ENCODE measurements around the gene CCDC69. TPM values are rescaled to one million over a fixed set of nuclear protein-coding genes. Genes with fewer than 3 reads are reported as not detected.

CCDC69 gene
- polyA plus RNA-seq, 4 donors, result 3.5 to 5.3 (median 4.9) TPM

DNA sequence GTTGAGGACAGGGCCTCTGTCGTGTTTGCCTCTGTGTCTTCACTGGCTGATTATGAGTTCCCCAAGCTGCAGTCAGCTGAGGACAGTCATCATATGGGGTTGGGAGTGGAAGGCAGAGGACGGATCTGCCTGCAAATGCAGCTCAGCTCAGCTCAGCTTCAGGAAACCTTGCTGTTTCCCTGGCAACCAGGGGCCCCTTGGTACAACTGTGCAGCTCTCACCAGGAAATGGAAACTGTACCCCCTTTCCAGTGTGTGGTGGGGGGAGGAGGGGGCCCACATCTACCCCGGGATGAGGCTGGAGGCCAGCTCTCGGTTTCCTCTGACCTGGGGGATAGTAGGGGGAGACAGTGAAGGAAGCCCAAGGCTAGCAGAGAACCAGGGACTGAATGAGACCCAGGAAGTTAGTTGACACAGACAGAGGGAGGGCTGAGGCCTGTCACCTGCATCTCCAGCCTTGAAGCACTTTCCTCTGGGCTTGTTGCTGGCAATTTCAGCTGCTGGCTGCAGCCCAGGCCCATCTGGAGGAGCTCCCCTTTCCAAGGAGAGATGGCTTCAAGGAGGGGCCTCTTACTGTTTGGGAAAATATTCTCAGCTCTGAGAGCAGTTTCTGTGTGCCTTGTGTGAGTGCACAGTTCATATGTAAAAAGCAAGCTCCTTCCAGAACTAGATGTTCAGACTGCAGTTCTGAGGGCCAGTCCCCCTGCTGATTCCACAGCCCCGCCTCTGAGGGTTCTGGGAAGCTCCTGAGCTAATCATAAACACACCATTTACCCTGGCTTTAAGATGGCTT lies 73.2 kb downstream of the CCDC69 start:
- DNase-seq (ENCODE audit: low read depth in 4 of 4, low spot score in 3 of 4), result peak in 1 of 4 donors; percentile 43

DNA sequence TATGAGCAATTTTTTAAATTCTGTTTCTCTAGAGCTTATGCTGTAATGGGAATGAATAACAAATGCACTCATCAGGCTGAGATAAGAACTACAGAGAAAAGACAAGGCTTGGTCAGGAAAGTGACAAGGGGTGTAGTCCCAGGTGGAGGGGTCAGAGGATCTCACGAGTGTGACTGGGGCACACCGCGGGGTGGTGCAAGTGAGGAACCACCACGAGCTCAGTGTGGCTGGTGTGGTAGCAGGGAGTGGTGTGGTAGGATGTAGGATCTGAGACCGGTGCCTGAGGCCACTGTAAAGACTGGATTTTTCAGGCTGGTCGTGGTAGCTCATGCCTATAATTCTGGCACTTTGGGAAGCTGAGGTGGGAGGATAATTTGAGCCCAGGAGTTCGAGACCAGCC lies 75.3 kb downstream of the CCDC69 start:
- no peak for DNase-seq (ENCODE audit: low read depth in 4 of 4, low spot score in 3 of 4)

DNA sequence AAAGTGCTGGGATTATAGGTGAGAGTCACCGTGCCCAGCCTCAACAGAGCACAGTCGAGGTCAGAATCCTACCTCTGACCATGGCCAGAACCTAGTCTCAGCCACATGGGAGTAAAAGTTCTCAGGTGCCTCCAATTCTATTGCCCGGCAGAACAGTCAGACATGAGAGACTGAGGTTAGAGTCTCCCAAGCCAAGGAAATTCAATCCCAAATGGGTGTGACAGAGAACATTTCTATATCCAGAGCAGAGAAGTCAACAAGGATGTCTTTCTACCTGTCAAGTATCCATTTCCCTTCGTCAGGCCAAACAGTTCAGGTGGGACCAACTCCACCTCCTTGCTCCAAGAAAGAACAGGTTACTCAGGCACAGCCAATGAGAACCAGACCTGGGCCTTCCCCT lies 76.9 kb downstream of the CCDC69 start:
- no peak for DNase-seq (ENCODE audit: low read depth in 4 of 4, low spot score in 3 of 4)

DNA sequence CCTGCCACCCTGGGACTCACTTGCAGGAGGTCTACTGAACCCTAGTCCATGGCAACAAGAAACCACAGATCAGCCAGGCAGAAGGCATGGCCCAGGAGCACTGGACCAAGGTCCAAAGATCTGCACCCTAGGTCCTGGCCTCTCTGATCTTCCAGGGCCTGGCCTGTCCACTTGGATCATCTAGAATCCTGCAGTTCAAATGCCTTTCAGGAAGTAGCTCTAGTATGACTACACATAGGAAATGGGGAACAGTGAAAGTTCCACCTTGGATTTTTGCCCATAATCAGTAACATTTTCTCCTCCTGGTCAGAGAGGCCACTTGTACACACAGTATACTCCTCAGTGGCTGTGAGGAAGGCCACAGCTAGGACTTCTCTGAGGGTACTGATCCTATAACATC lies 77.8 kb downstream of the CCDC69 start:
- DNase-seq (ENCODE audit: low read depth in 4 of 4, low spot score in 3 of 4), result no peak

DNA sequence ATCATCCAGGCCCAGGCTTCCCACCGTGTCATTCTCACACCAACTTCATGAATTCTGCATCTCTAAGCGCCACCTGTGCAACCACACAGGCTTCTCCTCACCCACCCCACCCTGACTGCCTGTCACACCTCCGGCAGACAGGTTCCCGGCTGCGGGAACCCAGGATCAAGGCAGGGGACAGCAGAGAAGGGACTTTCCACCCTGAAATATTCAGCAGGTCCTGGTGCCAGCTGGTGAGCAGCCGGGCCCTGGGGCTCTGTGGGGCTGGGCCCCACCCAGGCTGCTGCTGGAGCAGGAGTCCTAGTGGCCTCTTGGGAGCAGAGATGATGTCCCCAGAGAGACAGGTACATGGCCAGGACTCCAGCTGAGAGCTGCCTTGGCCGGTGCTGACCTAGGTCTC lies 79.0 kb downstream of the CCDC69 start:
- DNase-seq (ENCODE audit: low read depth in 4 of 4, low spot score in 3 of 4), result no peak

DNA sequence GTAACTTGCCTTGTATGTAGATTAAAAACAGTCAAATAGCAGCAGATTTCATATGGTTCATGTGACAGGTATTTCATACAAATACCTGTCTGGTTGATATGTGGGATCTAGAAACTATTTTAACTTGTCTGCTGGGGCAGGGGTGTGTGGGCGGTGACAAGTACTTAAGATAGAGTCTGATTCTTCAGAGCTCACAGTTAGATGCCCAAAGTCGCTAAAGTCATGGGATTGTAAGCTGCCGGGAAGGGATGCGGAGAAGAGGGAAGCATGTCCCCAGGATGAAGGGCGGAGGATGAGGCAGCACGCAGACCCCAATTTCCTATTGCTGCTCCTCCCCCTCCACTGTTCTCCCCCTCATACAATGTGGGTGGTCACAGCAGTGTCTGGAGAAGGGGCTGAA lies 79.6 kb downstream of the CCDC69 start:
- DNase-seq (ENCODE audit: low read depth in 4 of 4, low spot score in 3 of 4), result no peak

DNA sequence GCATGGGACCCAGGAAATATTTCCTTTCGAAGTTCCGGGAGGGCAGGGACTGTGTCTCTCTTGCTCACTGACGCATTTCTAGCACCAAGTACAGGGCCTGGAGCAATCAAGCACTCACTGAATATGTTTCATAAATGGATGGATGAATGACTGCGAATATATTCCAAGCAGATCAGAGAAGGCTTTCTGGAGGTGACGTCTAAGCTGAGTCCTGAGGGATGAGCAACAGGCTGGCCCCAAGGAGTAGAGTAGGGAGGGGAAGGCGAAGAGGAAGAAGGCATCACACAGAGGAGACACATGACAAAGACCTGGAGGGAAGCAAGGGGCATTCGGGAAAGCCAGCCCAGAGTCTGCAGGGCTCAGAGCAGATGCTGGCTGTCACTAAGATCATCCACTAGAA lies 80.2 kb downstream of the CCDC69 start:
- no peak for DNase-seq (ENCODE audit: low read depth in 4 of 4, low spot score in 3 of 4)

DNA sequence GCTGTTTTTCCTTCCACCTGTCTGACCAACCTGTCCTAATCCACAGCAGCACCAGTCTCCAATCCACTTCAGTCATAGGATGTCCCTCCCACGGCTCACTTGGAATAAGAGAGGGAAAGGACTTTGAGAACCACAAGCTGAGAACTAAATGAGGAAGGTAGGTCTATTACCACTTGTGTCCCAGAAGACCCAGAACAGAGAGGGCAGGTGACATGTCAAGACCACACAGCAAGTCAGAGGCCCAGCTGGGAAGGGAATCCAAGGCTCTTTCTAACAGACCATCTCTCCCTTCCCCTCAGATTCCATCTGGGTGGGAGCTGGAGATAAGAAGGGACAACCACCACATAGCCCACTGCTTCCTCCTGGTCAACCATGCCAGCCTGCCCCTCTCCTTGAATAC lies 81.0 kb downstream of the CCDC69 start:
- DNase-seq (ENCODE audit: low read depth in 4 of 4, low spot score in 3 of 4), result no peak

DNA sequence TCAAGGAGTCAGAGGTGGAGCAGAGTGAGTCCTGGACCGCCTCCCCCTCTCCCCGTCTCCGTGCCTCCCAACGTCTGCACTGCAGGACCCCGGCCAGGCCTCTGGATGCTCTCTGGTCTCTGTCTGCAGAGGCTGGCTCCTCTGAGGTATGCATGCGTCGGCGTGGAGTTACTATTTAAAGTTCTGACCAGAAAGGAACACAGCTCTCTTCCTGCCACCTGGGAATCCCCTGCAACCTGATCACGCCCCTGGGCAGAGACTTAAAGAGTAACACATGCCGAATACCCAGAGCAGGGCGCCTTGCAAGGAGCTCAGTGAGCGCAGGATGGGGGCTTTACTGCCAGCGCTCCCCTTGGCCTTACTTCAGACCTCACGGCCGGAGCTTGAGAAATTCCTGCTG lies 82.4 kb downstream of the CCDC69 start:
- no peak for DNase-seq (ENCODE audit: low read depth in 4 of 4, low spot score in 3 of 4)

DNA sequence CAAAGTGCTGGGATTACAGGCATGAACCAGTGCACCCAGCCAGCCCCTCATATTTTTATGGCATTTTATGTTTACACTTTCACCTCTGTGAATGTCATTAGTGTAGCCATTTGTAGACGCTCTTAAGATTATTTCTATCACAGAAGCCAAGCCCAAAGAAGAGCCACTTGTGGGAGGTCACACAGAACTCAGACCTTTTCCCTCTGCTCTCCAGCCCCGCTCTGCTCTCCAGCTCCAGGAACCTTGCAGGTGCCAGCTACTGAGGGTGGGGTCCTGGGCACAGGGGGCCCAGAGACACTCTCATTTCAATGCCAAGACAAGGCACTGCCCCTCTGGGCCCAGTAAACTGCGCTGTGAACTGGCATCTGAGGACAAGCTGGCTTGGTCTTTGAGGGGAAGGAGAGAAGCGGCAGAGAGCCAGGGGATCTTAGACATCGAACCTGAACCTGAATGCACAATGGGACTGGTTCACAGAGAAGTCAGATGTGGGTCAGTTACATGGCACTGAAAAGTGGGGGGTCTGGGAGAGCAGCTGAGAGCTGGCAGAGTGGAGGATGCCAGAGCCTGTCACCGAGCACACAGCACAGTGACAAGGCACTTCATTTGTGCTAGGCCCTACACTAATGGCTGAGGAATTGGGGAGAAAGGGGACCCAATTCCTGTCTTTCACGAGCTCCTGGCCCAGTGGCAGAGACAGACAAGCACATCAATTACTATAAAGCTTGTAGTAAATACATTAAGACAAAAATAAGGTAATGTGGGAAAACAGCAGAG lies 83.0 kb downstream of the CCDC69 start:
- no peak for DNase-seq (ENCODE audit: low read depth in 4 of 4, low spot score in 3 of 4)

DNA sequence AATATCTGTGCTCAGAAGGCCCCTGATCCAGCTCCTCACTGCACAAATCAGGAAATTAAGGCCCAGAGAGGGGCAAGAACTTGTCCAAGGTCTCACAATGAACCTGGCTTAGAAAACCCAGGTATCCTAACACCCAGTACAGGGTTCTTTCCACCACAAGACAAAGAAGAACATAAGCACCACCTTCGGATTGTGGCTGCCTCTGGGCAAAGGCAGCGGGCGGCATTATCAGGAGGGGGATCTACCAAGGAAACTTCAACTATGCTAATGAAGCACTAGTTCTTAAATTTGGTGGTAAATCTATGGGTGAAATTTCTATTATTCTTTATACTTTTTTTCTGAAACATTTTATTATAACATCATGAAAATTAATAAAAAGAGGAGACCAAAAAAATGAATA lies 84.2 kb downstream of the CCDC69 start:
- no peak for DNase-seq (ENCODE audit: low read depth in 4 of 4, low spot score in 3 of 4)

DNA sequence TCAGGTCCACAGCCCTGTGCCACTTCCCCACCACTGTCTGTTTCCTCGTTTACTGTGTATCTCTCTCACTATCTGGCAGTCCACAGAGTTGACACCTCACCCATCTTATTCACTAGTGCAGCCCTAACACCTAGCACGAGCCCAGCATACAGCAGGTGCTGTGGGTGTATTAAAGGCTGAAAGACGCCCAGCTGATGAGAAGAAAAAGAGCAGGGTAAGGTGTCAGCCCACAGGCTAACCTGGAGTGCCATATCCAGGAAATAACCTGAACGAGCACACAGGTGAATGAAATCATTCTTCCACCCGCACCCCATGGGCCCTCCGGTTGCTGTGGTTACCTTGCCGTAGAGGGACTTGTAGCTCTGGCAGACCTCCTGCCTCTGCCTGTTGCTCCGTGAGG lies 84.9 kb downstream of the CCDC69 start:
- DNase-seq (ENCODE audit: low read depth in 4 of 4, low spot score in 3 of 4), result no peak

DNA sequence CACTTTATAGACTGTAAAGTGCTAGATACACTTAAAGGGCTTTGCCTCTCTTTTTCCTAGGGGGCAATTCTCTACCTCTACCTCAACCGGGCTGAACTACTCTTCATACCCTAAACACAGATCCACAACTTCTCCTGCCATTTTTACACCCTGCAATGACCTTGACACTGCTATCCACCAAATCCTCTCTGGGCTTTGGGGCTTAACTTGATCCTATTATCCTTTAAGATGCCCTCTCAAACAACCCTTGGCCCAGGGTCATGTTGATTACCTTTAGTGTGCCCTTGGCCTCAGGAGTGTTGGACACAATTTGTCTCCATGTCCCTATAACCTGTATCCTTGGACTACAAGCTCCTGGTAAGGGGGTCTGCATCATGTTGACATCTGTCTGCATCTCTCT lies 85.8 kb downstream of the CCDC69 start:
- DNase-seq (ENCODE audit: low read depth in 4 of 4, low spot score in 3 of 4), result no peak

DNA sequence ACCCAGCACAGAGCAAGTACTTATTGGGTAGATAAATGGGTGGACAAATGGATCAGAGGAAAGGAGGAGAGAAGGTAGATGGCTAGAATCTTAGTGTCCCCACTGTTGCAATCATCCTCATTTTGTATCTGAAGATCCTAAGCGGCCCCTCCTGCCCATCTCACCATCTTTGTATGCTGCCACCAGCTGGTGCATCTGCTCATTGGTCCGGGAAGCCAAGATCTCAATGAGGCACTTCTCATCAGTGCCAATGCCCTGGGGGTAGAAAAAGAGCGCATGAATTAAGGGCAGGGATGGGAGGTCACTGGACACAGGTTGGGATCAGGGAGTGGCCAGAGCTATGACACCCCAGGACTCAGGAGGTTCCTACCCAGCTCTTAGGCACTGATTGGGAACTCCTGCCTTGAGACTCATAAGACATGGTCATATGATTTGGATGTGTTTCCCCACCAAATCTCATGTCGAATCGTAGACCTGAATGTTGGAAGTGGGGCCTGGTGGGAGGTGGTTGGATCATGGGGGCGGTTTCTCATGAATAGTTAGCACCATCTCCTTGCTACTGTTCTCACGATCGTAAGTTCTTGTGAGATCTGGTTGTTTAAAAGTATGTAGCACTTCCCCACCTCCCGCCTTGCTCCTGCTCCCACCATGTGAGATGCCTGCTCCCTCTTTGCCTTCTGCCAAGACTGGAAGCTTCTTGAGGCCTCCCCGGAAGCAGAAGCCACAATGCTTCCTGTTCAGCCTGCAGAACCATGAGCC lies 86.6 kb downstream of the CCDC69 start:
- DNase-seq (ENCODE audit: low read depth in 4 of 4, low spot score in 3 of 4), result no peak

DNA sequence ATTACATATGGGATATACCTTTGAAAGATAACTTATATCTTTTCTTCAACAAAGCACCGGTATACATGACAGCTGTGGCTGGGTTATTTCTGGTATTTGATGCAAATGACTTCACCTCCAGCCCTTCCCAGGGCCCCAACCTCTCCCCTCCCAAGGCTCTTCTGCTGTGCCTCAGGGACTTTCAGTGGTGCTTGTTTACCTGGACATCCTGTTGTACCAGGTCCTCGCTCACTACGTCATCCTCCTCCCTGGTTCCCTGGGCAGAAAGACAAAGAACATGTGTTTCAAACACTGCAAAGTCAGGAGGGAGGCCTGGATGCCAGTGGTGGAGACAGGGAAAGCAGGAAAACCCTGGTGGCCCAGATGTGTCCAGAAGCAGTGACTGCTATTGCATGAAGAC lies 89.7 kb downstream of the CCDC69 start:
- DNase-seq (ENCODE audit: low read depth in 4 of 4, low spot score in 3 of 4), result no peak

DNA sequence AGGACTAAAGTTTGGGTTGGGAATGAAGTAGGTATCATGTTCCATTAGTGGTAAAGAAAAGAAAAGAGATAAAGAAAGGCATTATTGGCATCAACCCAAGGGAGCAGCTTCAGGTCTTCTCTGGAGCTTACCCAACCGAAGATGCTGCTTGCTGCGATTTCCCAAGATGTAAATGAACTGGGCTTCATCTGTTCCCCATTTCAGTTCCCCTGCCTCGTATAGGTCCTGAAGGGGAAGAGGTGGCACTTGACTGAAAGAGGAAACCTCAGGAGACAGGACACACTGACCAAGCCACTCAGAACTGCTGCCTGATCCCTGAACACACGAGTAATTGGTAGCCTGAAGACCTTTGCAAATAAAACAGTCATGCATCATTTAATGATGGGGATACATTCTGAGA lies 90.9 kb downstream of the CCDC69 start:
- DNase-seq (ENCODE audit: low read depth in 4 of 4, low spot score in 3 of 4), result no peak

Other genes starting within 250 kb of the CCDC69 start
- 1,000 to 10,000 TPM in 2 of 4 donors, 100 to 1,000 TPM in 1, 10 to 100 TPM in 1; 34.7 to 1,370 (median 954) TPM for gene GPX3, start 203.5 kb downstream of the CCDC69 start, polyA plus RNA-seq (ENCODE audit: insufficient read length in 4 of 4)
- 10 to 100 TPM; 47.0 to 75.2 (median 68.8) TPM for gene TNIP1, start 143.1 kb downstream of the CCDC69 start, polyA plus RNA-seq (ENCODE audit: insufficient read length in 4 of 4)
- gene ANXA6, start 66.3 kb downstream of the CCDC69 start, polyA plus RNA-seq (ENCODE audit: insufficient read length in 4 of 4), result 100 to 1,000 TPM; 131 to 244 (median 143) TPM
- gene GM2A, start 29.1 kb upstream of the CCDC69 start, polyA plus RNA-seq (ENCODE audit: insufficient read length in 4 of 4), result 10 to 100 TPM; 30.3 to 44.2 (median 31.7) TPM
- gene SLC36A3, start 79.7 kb upstream of the CCDC69 start, polyA plus RNA-seq (ENCODE audit: insufficient read length in 4 of 4), result not detected
- gene SLC36A2, start 123.5 kb upstream of the CCDC69 start, polyA plus RNA-seq (ENCODE audit: insufficient read length in 4 of 4), result 1 to 10 TPM in 3 of 4 donors, under 1 TPM in 1; 0.20 to 8.9 (median 6.6) TPM
- gene SLC36A1, start 223.5 kb upstream of the CCDC69 start, polyA plus RNA-seq (ENCODE audit: insufficient read length in 4 of 4), result 1 to 10 TPM; 7.5 to 8.7 (median 7.6) TPM

Data from left renal pelvis (tissue), 4 donors.